CD4-positive, alpha-beta T cell (primary cell): Measurements from ENCODE around the gene SRPK2. TPM values are rescaled to one million over a fixed set of nuclear protein-coding genes. Genes with fewer than 3 reads are reported as not detected.
A peak's percentile ranks its signal among the peaks of the same experiment; 100 is the strongest.

Source experiments
- ATAC-seq: fragments of 200-7000 bp; cut with Tn5 transposase; one replicate; pipeline ENCODE4 v1.10.0; 2022; ENCODE audit warnings: mild to moderate bottlenecking; ENCODE audit not compliant: poor library complexity
- CTCF ChIA-PET: fragments of 350-600 bp; sonication (Branson Sonifier 250); formaldehyde crosslinking; loops from one replicate; lab custom pipeline; 2021; ENCODE audit warnings: antibody characterized with exemption, inconsistent platforms; lab: Charles Lee
- POLR2A ChIA-PET: fragments of 350-600 bp; sonication (Branson Sonifier 250); formaldehyde crosslinking; loops from one replicate; lab custom pipeline; 2021; ENCODE audit warnings: antibody characterized with exemption, inconsistent platforms; lab: Charles Lee
- DNase-seq, 14 experiments: peaks; one replicate each; pipeline ENCODE4 v3.0.0-alpha.2; 2013 to 2020; ENCODE audit warnings: mixed read lengths in 2 of 14
- H3K27ac ChIP-seq, 2 donors: one replicate each; pipeline versions ENCODE4 v1.5.1 to v1.7.0; 2013; ENCODE audit warnings: low read length in 2 of 2, low read depth in 1 of 2, mild to moderate bottlenecking in 1 of 2
- H3K27me3 ChIP-seq, 2 experiments: 1 replicate in 1 of 2; 2 replicates in 1 of 2; pipeline versions ENCODE4 v1.6.1 to v1.7.0; 2013; ENCODE audit warnings: low read length in 2 of 2, control low read depth in 1 of 2, mild to moderate bottlenecking in 1 of 2, moderate library complexity in 1 of 2; ENCODE audit not compliant: insufficient read depth in 2 of 2, control insufficient read depth in 1 of 2
- H3K36me3 ChIP-seq: one replicate; pipeline ENCODE4 v1.6.1; 2013; ENCODE audit warnings: low read length, control low read depth; ENCODE audit not compliant: insufficient read depth
- H3K4me1 ChIP-seq: one replicate; pipeline ENCODE4 v1.6.1; 2013; ENCODE audit warnings: low read length, control low read depth; ENCODE audit not compliant: insufficient read depth
- H3K4me3 ChIP-seq: one replicate; pipeline ENCODE4 v1.5.1; 2013; ENCODE audit warnings: mild to moderate bottlenecking, low read length, moderate library complexity
- H3K9me3 ChIP-seq, 2 experiments: 1 replicate in 1 of 2; 2 replicates in 1 of 2; pipeline versions ENCODE4 v1.6.1 to v1.7.0; 2013; ENCODE audit warnings: low read length in 2 of 2, mild to moderate bottlenecking in 2 of 2, control low read depth in 1 of 2, moderate library complexity in 1 of 2; ENCODE audit not compliant: control insufficient read depth in 1 of 2, insufficient read depth in 1 of 2
- H3K27ac Mint-ChIP-seq: one replicate; pipeline ENCODE4 v1.8.0; 2020; ENCODE audit warnings: mixed read lengths
- H3K27me3 Mint-ChIP-seq: one replicate; pipeline ENCODE4 v1.8.0; 2021; ENCODE audit warnings: mixed read lengths
- H3K36me3 Mint-ChIP-seq: one replicate; pipeline ENCODE4 v1.8.0; 2021; ENCODE audit warnings: low read depth, mixed read lengths
- H3K4me1 Mint-ChIP-seq: one replicate; pipeline ENCODE4 v1.8.0; 2021; ENCODE audit warnings: low read depth, mixed read lengths
- H3K4me3 Mint-ChIP-seq: one replicate; pipeline ENCODE4 v1.8.0; 2020; ENCODE audit warnings: mild to moderate bottlenecking, mixed read lengths
- H3K9me3 Mint-ChIP-seq: one replicate; pipeline ENCODE4 v1.8.0; 2020; ENCODE audit warnings: mixed read lengths
- intact Hi-C, 2 experiments: fragments of 100-400 bp; cut with DNase I in 1 of 2; cut with micrococcal nuclease in 1 of 2; formaldehyde crosslinking; loops; one replicate each; pipeline versions ENCODE4 v1.15.1 to v1.9.0; 2023 to 2025; cut with DNase I, micrococcal nuclease
- total RNA-seq, 174 experiments: library from RNA in 2 of 174; stranded (reverse) in 2 of 174; gene quantifications; one replicate each; pipeline ENCODE4 v1.2.3 and lab custom pipeline; 2021 to 2026
- TF ChIP-seq, protein P1 (sequence below): fragments of 200-600 bp; IDR thresholded peaks from one replicate; pipeline ENCODE4 v1.8.0; 2022; ENCODE audit warnings: antibody characterized with exemption, mild to moderate bottlenecking

Gene SRPK2
- total RNA-seq, 2 experiments from 2014 or later = 39.9 to 40.9 TPM

DNA sequence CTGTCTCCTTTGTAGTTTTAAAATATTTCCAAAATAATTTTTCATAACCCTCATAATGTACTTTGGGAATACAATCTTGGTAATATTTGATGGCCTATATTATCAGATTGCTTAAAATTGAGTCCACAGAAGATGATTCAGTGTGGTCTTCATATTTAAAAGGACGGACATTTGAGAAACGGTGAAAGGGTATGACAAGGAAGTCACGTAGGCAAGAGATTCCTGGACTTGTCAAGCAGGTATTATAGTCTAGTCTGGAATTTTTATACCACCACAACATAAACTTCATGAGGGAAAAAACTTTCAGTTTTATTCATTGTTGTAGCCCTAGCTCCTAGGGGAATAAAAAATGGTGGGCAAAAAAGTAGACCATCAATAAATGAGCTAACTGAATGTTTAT is 292.4 kb downstream of the SRPK2 start:
- POLR2A ChIA-PET = no interaction called here
- peak overlapping the region; percentile 55 for H3K27ac Mint-ChIP-seq
- intact Hi-C loops = no loop called here
- Histone ChIP-seq H3K4me3 (no peak overlapping the region), H3K27me3 (no peaks in the 10 kb centered on the region), H3K27ac (no peak overlapping the region), H3K36me3 (peaks cover 76% of the 10 kb centered on the region), H3K9me3 (no peaks in the 10 kb centered on the region), H3K4me1 (no peaks in the 10 kb centered on the region)
- peaks cover 96% of the 10 kb centered on the region for H3K36me3 Mint-ChIP-seq
- peak overlapping the region; percentile 30 for H3K4me3 Mint-ChIP-seq
- H3K27me3 Mint-ChIP-seq = no peaks in the 10 kb centered on the region
- H3K9me3 Mint-ChIP-seq = no peaks in the 10 kb centered on the region
- DNase-seq (no peak), ATAC-seq (no peak)
- TF ChIP-seq, protein P1, sequence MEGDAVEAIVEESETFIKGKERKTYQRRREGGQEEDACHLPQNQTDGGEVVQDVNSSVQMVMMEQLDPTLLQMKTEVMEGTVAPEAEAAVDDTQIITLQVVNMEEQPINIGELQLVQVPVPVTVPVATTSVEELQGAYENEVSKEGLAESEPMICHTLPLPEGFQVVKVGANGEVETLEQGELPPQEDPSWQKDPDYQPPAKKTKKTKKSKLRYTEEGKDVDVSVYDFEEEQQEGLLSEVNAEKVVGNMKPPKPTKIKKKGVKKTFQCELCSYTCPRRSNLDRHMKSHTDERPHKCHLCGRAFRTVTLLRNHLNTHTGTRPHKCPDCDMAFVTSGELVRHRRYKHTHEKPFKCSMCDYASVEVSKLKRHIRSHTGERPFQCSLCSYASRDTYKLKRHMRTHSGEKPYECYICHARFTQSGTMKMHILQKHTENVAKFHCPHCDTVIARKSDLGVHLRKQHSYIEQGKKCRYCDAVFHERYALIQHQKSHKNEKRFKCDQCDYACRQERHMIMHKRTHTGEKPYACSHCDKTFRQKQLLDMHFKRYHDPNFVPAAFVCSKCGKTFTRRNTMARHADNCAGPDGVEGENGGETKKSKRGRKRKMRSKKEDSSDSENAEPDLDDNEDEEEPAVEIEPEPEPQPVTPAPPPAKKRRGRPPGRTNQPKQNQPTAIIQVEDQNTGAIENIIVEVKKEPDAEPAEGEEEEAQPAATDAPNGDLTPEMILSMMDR = no peak
- CTCF ChIA-PET = no interaction called here
- peaks cover 44% of the 10 kb centered on the region for H3K4me1 Mint-ChIP-seq

DNA sequence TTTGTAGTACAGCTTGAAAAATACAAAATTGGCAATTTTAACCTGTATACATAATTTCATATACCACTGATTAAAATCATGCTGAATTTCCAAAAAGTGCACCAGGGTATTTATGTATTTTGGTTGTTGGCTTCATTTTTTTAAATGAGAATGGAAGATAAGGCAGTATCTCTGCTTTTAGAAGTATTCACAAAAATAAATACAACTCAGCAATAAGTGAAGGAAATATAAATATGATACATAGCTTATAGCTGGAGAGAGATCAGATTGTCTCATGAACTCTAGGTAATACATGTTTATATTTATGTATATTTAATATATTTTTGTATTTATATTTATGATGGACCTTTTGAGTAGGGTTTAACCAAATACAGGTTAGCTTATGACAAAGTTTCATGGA is 293.8 kb downstream of the SRPK2 start:
- Histone ChIP-seq H3K9me3 (no peaks in the 10 kb centered on the region), H3K36me3 (peaks cover 75% of the 10 kb centered on the region), H3K4me3 (no peak overlapping the region), H3K27me3 (no peaks in the 10 kb centered on the region), H3K27ac (peak overlapping the region in 1 of 2 donors; percentile 13), H3K4me1 (no peaks in the 10 kb centered on the region)
- ChIA-PET POLR2A (interaction anchor here (1.0 kb wide), 1 partner anchor 111 kb away, joined by 3 read pairs; no protein-coding TSS in a partner anchor), CTCF (no interaction called here)
- Mint-ChIP-seq H3K27ac (peak overlapping the region; percentile 67), H3K4me3 (no peak overlapping the region), H3K27me3 (no peaks in the 10 kb centered on the region), H3K4me1 (peaks cover 32% of the 10 kb centered on the region), H3K36me3 (peaks cover 96% of the 10 kb centered on the region), H3K9me3 (no peaks in the 10 kb centered on the region)
- DNase-seq = no peak
- intact Hi-C loops = loop anchor here in 1 of 2 experiments (5.0 kb wide), 1 partner anchor 1778 kb away; no protein-coding TSS in a partner anchor
- no peak for ATAC-seq
- TF ChIP-seq, protein P1 = no peak

DNA sequence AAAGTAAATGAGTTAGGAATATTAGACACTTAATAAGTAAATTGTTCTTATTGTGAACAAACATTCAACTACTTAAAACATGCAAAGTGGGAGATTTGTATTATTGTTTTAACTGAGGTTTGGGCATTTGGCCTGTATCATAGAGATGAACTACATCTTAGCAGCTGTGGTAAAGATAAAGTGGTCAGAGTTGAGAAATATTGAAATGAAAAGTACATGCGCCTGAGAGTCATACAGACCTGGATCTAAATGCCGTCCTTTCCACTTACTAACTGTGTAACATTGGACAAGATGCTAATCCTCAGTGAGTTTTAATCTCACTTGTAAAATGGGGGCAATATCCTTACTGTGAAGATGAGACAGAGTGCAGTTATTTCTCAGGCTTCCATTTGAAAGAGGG is 300.3 kb downstream of the SRPK2 start:
- peaks cover 79% of the 10 kb centered on the region for H3K36me3 ChIP-seq
- ChIA-PET CTCF (no interaction called here), POLR2A (interaction anchor here (0.6 kb wide), 1 partner anchor 99 kb away, joined by 3 read pairs; no protein-coding TSS in a partner anchor)
- TF ChIP-seq, protein P1 = no peak
- DNase-seq = no peak
- no peak overlapping the region for H3K4me3 ChIP-seq
- no peak overlapping the region for H3K27ac ChIP-seq
- intact Hi-C loops = no loop called here
- H3K27me3 ChIP-seq = no peaks in the 10 kb centered on the region
- Mint-ChIP-seq H3K4me1 (peaks cover 26% of the 10 kb centered on the region), H3K4me3 (no peak overlapping the region), H3K27ac (peak overlapping the region; percentile 31), H3K36me3 (peaks cover 89% of the 10 kb centered on the region), H3K27me3 (no peaks in the 10 kb centered on the region), H3K9me3 (no peaks in the 10 kb centered on the region)
- H3K4me1 ChIP-seq = no peaks in the 10 kb centered on the region
- ATAC-seq = no peak
- no peaks in the 10 kb centered on the region for H3K9me3 ChIP-seq
